Astrocyte (in vitro differentiated cells and primary cell): ENCODE data around the gene ONECUT3. TPM values are rescaled to one million over a fixed set of nuclear protein-coding genes. Genes with fewer than 3 reads are reported as not detected.

Experiments
- DNase-seq: peaks from one replicate; pipeline ENCODE4 v3.0.0-alpha.2; 2010; ENCODE audit warnings: low read depth
- FAIRE-seq: peaks from 2 replicates; lab custom pipeline; 2011; peaks lifted over from hg19 to GRCh38; lab: Jason Lieb, UNC
- H2AFZ ChIP-seq: 2 replicates; pipeline ENCODE4 v1.6.0; 2012; ENCODE audit warnings: low read depth, low read length, inconsistent platforms
- H3K27ac ChIP-seq: 2 replicates; pipeline ENCODE4 v1.5.1; 2011; ENCODE audit warnings: low read depth, low read length, inconsistent platforms
- H3K27me3 ChIP-seq: 2 replicates; pipeline ENCODE4 v1.6.0; 2011; ENCODE audit warnings: low read length, inconsistent platforms; ENCODE audit not compliant: insufficient read depth
- H3K36me3 ChIP-seq: 2 replicates; pipeline ENCODE4 v1.5.1; 2011; ENCODE audit warnings: low read length, inconsistent platforms; ENCODE audit not compliant: insufficient read depth
- H3K4me1 ChIP-seq: 2 replicates; pipeline ENCODE4 v1.5.1; 2011; ENCODE audit warnings: low read length, inconsistent platforms; ENCODE audit not compliant: insufficient read depth
- H3K4me2 ChIP-seq: 2 replicates; pipeline ENCODE4 v1.6.0; 2012; ENCODE audit warnings: low read length, inconsistent platforms
- H3K4me3 ChIP-seq: 2 replicates; pipeline ENCODE4 v1.5.1; 2011; ENCODE audit warnings: low read depth, mild to moderate bottlenecking, low read length, inconsistent platforms; ENCODE audit not compliant: insufficient read depth
- H3K79me2 ChIP-seq: 2 replicates; pipeline ENCODE4 v1.6.0; 2012; ENCODE audit warnings: mild to moderate bottlenecking, low read length, inconsistent platforms; ENCODE audit not compliant: insufficient read depth
- H3K9ac ChIP-seq: 2 replicates; pipeline ENCODE4 v1.6.0; 2012; ENCODE audit warnings: mild to moderate bottlenecking, low read length, inconsistent platforms
- H3K9me3 ChIP-seq: 2 replicates; pipeline ENCODE4 v1.5.1; 2012; ENCODE audit warnings: low read depth, mild to moderate bottlenecking, low read length, inconsistent platforms; ENCODE audit not compliant: insufficient read depth
- H4K20me1 ChIP-seq: 2 replicates; pipeline ENCODE4 v1.6.0; 2012; ENCODE audit warnings: low read length, inconsistent platforms; ENCODE audit not compliant: insufficient read depth
- H3K27ac Mint-ChIP-seq: one replicate; pipeline ENCODE4 v1.8.0; 2021; ENCODE audit warnings: mild to moderate bottlenecking, mixed read lengths; ENCODE audit not compliant: unreplicated experiment
- H3K27me3 Mint-ChIP-seq: one replicate; pipeline ENCODE4 v1.8.0; 2021; ENCODE audit warnings: low read depth, mixed read lengths; ENCODE audit not compliant: unreplicated experiment
- H3K36me3 Mint-ChIP-seq: one replicate; pipeline ENCODE4 v1.8.0; 2021; ENCODE audit warnings: low read depth, mixed read lengths; ENCODE audit not compliant: unreplicated experiment
- H3K4me1 Mint-ChIP-seq: one replicate; pipeline ENCODE4 v1.8.0; 2021; ENCODE audit warnings: low read depth, mixed read lengths; ENCODE audit not compliant: unreplicated experiment
- H3K4me3 Mint-ChIP-seq: one replicate; pipeline ENCODE4 v1.8.0; 2021; ENCODE audit warnings: mild to moderate bottlenecking, moderate library complexity, mixed read lengths; ENCODE audit not compliant: unreplicated experiment
- H3K9me3 Mint-ChIP-seq: one replicate; pipeline ENCODE4 v1.8.0; 2021; ENCODE audit warnings: mild to moderate bottlenecking, mixed read lengths; ENCODE audit not compliant: unreplicated experiment
- CTCF ChIP-seq: IDR thresholded peaks from 2 replicates; pipeline ENCODE4 v1.5.1; 2011; ENCODE audit warnings: low read depth, mild to moderate bottlenecking, inconsistent platforms, low read length, moderate library complexity; ENCODE audit not compliant: insufficient read depth
- EZH2 ChIP-seq: IDR thresholded peaks from 2 replicates; pipeline ENCODE4 v1.6.1; 2012; ENCODE audit warnings: mild to moderate bottlenecking, low read length, inconsistent platforms; ENCODE audit not compliant: insufficient read depth
- total RNA-seq: library from RNA; stranded (reverse); gene quantifications from 2 replicates; pipeline ENCODE4 v1.2.1, GENCODE V29; 2021

ONECUT3 gene
- total RNA-seq, 1 donor from 2014 or later: not detected

GRCh38 chr19:1780272-1780958, 27.1 kb downstream of the ONECUT3 start:
- peaks cover 40% of the 10 kb centered on the region for H3K27me3 ChIP-seq
- H3K27me3 Mint-ChIP-seq: peaks cover 66% of the 10 kb centered on the region

GRCh38 chr19:1782521-1782920, 29.2 kb downstream of the ONECUT3 start:
- no peak overlapping the region for H3K4me2 ChIP-seq
- H2AFZ ChIP-seq: no peak overlapping the region
- H3K4me3 ChIP-seq: no peak overlapping the region
- H3K79me2 ChIP-seq: no peaks in the 10 kb centered on the region
- H3K36me3 ChIP-seq: no peaks in the 10 kb centered on the region
- no peak overlapping the region for H3K4me3 Mint-ChIP-seq
- H3K9me3 Mint-ChIP-seq: peaks cover 14% of the 10 kb centered on the region
- DNase-seq (no peak), FAIRE-seq (no peak)
- no peak overlapping the region for H3K9ac ChIP-seq
- no peaks in the 10 kb centered on the region for H3K4me1 ChIP-seq
- peaks cover 6% of the 10 kb centered on the region for H3K36me3 Mint-ChIP-seq
- peaks cover 63% of the 10 kb centered on the region for H3K27me3 Mint-ChIP-seq
- no peaks in the 10 kb centered on the region for H3K4me1 Mint-ChIP-seq
- peaks cover 14% of the 10 kb centered on the region for H3K9me3 ChIP-seq
- peaks cover 25% of the 10 kb centered on the region for H3K27me3 ChIP-seq
- H3K27ac Mint-ChIP-seq: no peak overlapping the region
- TF ChIP-seq CTCF (no peak), EZH2 (no peak)
- H3K27ac ChIP-seq: no peak overlapping the region
- no peaks in the 10 kb centered on the region for H4K20me1 ChIP-seq

More at GRCh38 chr19:1780272-1780958, 27.1 kb downstream of the ONECUT3 start:
- no peak overlapping the region for H3K4me3 Mint-ChIP-seq
- no peaks in the 10 kb centered on the region for H3K4me1 Mint-ChIP-seq
- Histone ChIP-seq H2AFZ (no peak overlapping the region), H3K9me3 (peaks cover 14% of the 10 kb centered on the region), H3K9ac (no peak overlapping the region), H3K4me1 (no peaks in the 10 kb centered on the region), H3K79me2 (no peaks in the 10 kb centered on the region), H4K20me1 (no peaks in the 10 kb centered on the region), H3K4me2 (no peak overlapping the region), H3K36me3 (no peaks in the 10 kb centered on the region), H3K4me3 (no peak overlapping the region), H3K27ac (no peak overlapping the region)
- H3K36me3 Mint-ChIP-seq: peaks cover 6% of the 10 kb centered on the region
- peaks cover 17% of the 10 kb centered on the region for H3K9me3 Mint-ChIP-seq
- no peak for FAIRE-seq
- peak; percentile 13 for TF ChIP-seq CTCF
- no peak for TF ChIP-seq EZH2
- no peak for DNase-seq
- H3K27ac Mint-ChIP-seq: no peak overlapping the region

- Mint-ChIP-seq H3K36me3 (peaks cover 6% of the 10 kb centered on the region), H3K27me3 (peaks cover 62% of the 10 kb centered on the region), H3K4me1 (no peaks in the 10 kb centered on the region), H3K4me3 (no peak overlapping the region), H3K27ac (no peak overlapping the region), H3K9me3 (peaks cover 14% of the 10 kb centered on the region)
- H3K27me3 ChIP-seq: peaks cover 26% of the 10 kb centered on the region
- H3K36me3 ChIP-seq: no peaks in the 10 kb centered on the region
- no peak for TF ChIP-seq EZH2
- no peak for TF ChIP-seq CTCF
- DNase-seq (no peak), FAIRE-seq (no peak)
- no peak overlapping the region for H3K27ac ChIP-seq
- peaks cover 14% of the 10 kb centered on the region for H3K9me3 ChIP-seq
- no peak overlapping the region for H2AFZ ChIP-seq
- no peaks in the 10 kb centered on the region for H3K79me2 ChIP-seq
- H3K4me2 ChIP-seq: no peak overlapping the region
- H3K9ac ChIP-seq: no peak overlapping the region
- H4K20me1 ChIP-seq: no peaks in the 10 kb centered on the region
- H3K4me3 ChIP-seq: no peak overlapping the region
- H3K4me1 ChIP-seq: no peaks in the 10 kb centered on the region
Observed at GRCh38 chr19:1783354-1783753, 30.0 kb downstream of the ONECUT3 start.
